Right atrium auricular region (tissue), 2 donors: ENCODE results near the gene KRTAP10-8. TPM values are rescaled to one million over a fixed set of nuclear protein-coding genes. Genes with fewer than 3 reads are reported as not detected.
"Not testable (repeated sequence)": the region's sequence is repeated elsewhere in the genome, so short reads cannot be mapped to it uniquely, and the experiment has no call there.

Source experiments
- DNase-seq: peaks from one replicate; pipeline ENCODE4 v3.0.0-alpha.2; 2019; ENCODE audit warnings: low spot score
- H3K27ac ChIP-seq, 2 donors: fragments of 200-600 bp; sonication (generic); 1 replicate in 1 of 2; 2 replicates in 1 of 2; pipeline ENCODE4 v1.5.1; 2016 to 2019
- H3K27me3 ChIP-seq, 2 donors: fragments of 200-600 bp; sonication (generic); one replicate each; pipeline versions ENCODE4 v1.5.1 to v1.6.0; 2017 to 2019
- H3K36me3 ChIP-seq: fragments of 200-600 bp; sonication (generic); one replicate; pipeline ENCODE4 v1.5.1; 2016
- H3K4me1 ChIP-seq, 2 donors: fragments of 200-600 bp; sonication (generic); one replicate each; pipeline versions ENCODE4 v1.5.1 to v1.6.0; 2017 to 2019
- H3K4me3 ChIP-seq, 2 donors: fragments of 200-600 bp; sonication (generic); 1 replicate in 1 of 2; 2 replicates in 1 of 2; pipeline ENCODE4 v1.5.1; 2017 to 2019; ENCODE audit warnings: mild to moderate bottlenecking in 1 of 2, moderate library complexity in 1 of 2
- H3K9me3 ChIP-seq, 2 donors: fragments of 200-600 bp; sonication (generic); one replicate each; pipeline ENCODE4 v1.5.1; 2019
- total RNA-seq, 2 donors: library from RNA; depleted of rRNA; stranded (reverse); fragments of >200 nt; gene quantifications; one replicate each; pipeline ENCODE4 v1.1.0, GENCODE V29; 2016
- TF ChIP-seq, protein P1 (sequence below), 2 donors: fragments of 200-600 bp; sonication (generic); IDR thresholded peaks; one replicate each; pipeline ENCODE4 v1.5.1; 2019; ENCODE audit warnings: antibody characterized with exemption in 2 of 2

The KRTAP10-8 gene
- total RNA-seq, 2 donors from 2014 or later, result not detected

DNA sequence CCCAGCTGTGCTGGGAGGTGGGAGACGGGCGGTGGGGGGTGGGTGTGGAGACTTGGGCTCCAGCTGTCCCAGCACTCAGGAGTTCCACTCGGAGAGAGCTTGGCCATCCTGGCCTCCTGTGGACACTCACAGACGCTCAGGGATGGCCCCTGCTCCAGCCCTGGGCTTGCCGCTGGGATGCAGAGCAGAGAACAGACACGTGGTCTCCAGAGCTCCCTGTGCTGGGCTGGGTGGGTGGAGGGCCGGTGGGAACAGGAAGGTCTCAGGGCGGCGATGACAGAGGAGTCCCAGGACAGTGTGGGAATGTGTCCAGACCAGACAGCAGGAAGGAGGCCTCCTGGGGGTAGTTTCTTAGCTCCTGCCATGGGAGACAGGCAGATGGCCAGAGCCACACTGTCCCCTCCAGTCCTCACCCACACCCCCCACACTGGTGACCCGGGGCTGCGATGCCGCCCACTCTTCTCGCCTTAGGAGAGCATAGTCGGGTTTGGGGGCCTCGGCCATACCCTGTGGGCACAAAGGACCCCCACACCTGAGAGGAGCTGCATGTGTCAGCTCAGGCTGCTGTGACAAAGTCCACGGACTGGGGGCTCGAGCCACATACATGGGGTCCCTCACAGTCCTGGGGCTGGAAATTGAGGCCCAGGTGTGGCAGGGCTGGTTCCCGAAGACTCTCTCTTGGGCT is 17.0 kb downstream of the KRTAP10-8 start:
- Histone ChIP-seq H3K27me3 (no peaks in the 10 kb centered on the region), H3K4me3 (no peak overlapping the region), H3K4me1 (no peaks in the 10 kb centered on the region), H3K36me3 (no peaks in the 10 kb centered on the region), H3K27ac (no peak overlapping the region), H3K9me3 (peaks cover 6 to 44% of the 10 kb centered on the region in 2 donors)
- DNase-seq, result peak; percentile 40
- TF ChIP-seq, protein P1, sequence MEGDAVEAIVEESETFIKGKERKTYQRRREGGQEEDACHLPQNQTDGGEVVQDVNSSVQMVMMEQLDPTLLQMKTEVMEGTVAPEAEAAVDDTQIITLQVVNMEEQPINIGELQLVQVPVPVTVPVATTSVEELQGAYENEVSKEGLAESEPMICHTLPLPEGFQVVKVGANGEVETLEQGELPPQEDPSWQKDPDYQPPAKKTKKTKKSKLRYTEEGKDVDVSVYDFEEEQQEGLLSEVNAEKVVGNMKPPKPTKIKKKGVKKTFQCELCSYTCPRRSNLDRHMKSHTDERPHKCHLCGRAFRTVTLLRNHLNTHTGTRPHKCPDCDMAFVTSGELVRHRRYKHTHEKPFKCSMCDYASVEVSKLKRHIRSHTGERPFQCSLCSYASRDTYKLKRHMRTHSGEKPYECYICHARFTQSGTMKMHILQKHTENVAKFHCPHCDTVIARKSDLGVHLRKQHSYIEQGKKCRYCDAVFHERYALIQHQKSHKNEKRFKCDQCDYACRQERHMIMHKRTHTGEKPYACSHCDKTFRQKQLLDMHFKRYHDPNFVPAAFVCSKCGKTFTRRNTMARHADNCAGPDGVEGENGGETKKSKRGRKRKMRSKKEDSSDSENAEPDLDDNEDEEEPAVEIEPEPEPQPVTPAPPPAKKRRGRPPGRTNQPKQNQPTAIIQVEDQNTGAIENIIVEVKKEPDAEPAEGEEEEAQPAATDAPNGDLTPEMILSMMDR (IDR thresholded peaks at IDR 0.05), result no peak

DNA sequence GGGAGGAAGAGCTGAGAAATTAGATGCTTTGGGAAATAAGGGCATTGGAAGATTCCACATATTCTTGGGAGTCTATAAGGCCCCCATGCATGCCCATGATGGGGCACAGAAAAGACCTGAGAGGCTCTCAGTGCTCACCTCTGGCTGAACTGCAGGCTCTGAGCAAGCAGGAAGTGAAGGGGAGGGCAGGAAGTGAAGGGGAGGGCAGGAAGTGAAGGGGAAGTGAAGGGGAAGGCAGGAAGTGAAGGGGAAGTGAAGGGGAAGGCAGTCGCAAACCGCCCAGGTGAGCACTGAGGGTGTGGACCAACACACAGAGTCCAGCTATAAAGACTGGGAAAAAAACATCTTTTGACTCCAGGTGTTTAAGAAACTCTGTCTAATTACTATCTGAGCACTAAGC is 18.6 kb downstream of the KRTAP10-8 start:
- no peak for DNase-seq
- Histone ChIP-seq H3K9me3 (peaks cover 6 to 33% of the 10 kb centered on the region in 2 donors), H3K27me3 (no peaks in the 10 kb centered on the region), H3K36me3 (no peaks in the 10 kb centered on the region), H3K4me1 (no peaks in the 10 kb centered on the region), H3K27ac (no peak overlapping the region), H3K4me3 (no peak overlapping the region)
- TF ChIP-seq, protein P1 (IDR thresholded peaks at IDR 0.05), result no peak

DNA sequence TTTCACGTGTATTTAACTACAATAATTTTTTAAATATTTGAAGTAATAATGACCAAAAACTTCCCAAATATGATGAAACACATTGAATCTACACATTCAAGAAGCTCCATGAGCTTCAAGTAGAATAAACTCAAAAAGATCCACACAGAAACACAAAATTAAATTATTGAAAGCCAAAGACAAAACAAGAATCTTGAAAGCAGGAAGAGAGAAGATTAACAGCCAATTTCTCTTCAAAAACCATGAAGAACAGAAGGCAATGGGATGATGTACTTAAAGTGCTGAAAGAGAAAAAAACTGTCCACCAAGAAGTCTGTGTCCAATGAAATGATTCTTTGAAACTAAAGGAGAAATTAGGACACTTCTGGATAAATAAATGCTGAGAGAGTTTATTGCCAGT is 20.2 kb downstream of the KRTAP10-8 start:
- H3K4me1 ChIP-seq, result no peaks in the 10 kb centered on the region
- no peak for DNase-seq
- peaks cover 6 to 33% of the 10 kb centered on the region in 2 donors for H3K9me3 ChIP-seq
- no peaks in the 10 kb centered on the region for H3K27me3 ChIP-seq
- H3K36me3 ChIP-seq, result no peaks in the 10 kb centered on the region
- no peak overlapping the region for H3K4me3 ChIP-seq
- TF ChIP-seq, protein P1 (IDR thresholded peaks at IDR 0.05), result no peak
- H3K27ac ChIP-seq, result no peak overlapping the region

DNA sequence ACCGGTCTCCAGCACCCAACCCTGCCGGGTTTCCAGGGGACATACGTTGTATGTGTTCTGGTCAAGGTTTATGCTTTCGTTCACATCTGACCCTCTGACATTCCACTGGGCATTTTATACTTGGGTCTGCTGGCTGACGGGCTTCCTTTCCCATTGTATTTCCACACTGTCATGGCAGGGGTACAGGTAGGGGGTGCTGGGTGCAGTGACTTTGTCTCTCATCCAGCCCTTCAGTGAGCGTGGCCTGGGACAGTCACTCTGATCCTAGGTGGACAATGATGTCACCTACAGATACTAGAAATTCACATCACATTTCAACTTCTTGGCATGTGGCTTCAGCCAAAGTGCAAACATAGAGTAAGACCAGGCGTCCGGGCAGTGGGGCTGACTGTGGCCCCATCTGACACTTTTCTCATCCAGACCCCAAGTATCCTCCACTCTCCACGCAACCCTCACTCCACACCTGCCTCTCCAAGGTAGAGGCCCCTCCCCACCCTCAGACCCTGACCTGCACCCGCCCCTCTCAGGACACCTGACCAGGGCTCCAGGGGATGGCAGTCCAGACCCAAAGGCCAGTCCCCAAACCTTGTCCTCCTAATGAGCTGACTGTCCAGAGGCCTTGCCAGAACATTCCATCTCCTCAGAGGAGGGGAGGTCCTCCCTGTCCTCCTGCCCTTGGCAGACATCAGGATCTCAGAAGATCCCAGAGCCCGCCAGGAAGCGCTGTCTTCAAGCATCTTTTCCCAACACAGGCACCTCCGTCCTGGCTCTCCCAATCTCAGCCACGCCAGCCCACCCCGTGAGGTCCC is 24.5 kb downstream of the KRTAP10-8 start:
- Histone ChIP-seq H3K27ac (no peak overlapping the region), H3K36me3 (no peaks in the 10 kb centered on the region), H3K4me1 (no peaks in the 10 kb centered on the region), H3K27me3 (no peaks in the 10 kb centered on the region), H3K4me3 (no peak overlapping the region), H3K9me3 (peaks cover 3 to 17% of the 10 kb centered on the region in 2 donors)
- TF ChIP-seq, protein P1 (IDR thresholded peaks at IDR 0.05), result no peak
- DNase-seq, result peak; percentile 52

DNA sequence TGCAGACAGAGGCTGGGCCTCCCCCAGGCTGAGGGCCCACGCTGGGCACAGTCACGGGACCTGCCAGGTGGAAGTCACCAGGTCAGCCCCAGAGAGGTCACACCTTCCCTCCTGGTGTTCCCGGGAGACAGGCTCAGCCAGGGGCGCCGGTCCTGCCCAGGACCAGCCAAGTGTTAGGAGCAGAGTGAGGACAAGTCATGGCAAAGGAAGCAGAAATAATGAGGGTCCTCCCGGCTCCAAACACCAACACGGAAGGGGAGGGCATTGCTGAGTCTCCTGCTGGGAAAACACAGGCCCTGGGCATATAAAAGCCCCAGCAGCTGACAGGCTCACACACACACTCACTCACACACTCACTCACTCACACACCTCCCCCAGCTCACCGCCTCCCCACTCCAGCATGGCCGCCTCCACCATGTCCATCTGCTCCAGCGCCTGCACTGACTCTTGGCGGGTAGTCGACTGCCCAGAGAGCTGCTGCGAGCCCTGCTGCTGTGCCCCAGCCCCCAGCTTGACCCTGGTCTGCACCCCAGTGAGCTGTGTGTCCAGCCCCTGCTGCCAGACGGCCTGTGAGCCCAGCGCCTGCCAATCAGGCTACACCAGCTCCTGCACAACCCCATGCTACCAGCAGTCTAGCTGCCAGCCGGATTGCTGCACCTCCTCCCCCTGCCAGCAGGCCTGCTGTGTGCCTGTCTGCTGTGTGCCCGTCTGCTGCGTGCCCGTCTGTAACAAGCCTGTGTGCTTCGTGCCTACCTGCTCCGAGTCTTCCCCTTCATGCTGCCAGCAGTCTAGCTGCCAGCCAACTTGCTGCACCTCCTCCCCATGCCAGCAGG is 25.4 kb downstream of the KRTAP10-8 start, which contains the start of gene KRTAP10-10:
KRTAP10-10 (plus strand) TSS at position 339 of the 833 bp plus-strand sequence; CDS start at position 401, 62 bp downstream.
- Histone ChIP-seq H3K27me3 (no peaks in the 10 kb centered on the region), H3K4me1 (no peaks in the 10 kb centered on the region)
- TF ChIP-seq, protein P1 (IDR thresholded peaks at IDR 0.05), result no peak

DNA sequence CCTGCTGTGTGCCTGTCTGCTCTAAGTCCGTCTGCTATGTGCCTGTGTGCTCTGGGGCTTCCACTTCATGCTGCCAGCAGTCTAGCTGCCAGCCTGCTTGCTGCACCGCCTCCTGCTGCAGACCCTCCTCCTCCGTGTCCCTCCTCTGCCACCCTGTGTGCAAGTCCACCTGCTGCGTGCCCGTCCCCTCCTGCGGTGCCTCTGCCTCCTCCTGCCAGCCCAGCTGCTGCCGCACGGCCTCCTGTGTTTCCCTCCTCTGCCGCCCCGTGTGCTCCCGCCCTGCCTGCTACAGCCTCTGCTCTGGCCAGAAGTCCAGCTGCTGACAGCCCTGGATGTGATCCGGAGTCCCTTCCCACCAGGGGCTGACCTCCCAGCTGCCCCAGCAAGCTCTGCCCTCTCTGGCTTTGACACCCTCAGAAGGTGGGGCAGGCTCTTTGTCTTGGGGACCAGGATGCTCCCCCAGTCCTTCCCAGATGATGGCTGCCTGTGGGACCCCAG is 26.0 kb downstream of the KRTAP10-8 start:
- H3K27ac ChIP-seq, H3K27me3 ChIP-seq, H3K4me1 ChIP-seq, H3K36me3 ChIP-seq, H3K9me3 ChIP-seq, H3K4me3 ChIP-seq, DNase-seq: not testable (repeated sequence)

More for the DNA sequence above, 25.4 kb downstream of the KRTAP10-8 start, which contains the start of gene KRTAP10-10:
- Histone ChIP-seq H3K27ac (no peak within 1 kb of the TSS), H3K4me3 (no peak within 1 kb of the TSS), H3K36me3 (no peaks in the 10 kb centered on the region), H3K9me3 (peaks cover 2 to 9% of the 10 kb centered on the region in 2 donors)
- no peak for DNase-seq

DNA sequence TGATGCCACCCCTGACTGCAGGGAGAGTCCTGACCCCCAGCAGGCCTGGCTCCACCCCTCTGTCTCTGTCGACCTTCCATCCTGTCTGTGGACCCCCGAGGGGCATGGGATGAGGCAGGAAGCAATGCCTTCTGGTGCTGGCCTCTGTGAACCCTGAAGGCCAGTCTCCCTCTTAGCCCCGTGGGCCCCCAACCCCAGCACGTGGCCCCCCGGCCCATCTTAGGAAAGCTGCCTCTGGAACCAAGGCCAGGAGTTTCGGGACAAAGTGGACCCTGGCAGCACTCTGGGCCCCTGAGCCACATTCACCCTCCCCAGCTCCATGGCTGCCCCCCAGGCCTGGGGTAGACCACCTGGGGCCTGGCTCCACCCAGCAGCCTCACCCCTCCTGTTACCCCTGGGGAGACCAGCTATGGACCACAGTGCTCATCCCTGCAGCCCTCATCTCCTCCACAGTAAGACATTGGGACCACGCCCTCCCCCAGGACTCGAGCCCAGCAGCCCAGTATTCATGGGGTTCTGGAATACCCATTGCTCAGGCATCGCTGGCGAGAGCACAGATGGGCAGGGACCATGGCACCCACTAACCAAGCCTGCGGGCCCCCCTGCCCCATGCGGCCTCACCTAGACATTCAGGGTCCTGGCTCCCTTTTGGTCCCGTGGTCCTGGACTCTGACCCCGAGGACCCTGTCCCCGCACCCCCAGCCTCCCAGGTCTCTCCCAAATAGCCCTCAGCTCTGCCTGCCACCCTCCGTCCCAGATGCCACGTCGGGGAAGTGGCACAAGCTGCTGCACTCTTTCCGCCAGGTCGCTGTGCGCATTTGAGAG is 26.8 kb downstream of the KRTAP10-8 start:
- H3K4me3 ChIP-seq, H3K9me3 ChIP-seq, H3K27me3 ChIP-seq, H3K4me1 ChIP-seq, H3K36me3 ChIP-seq, H3K27ac ChIP-seq: not testable (repeated sequence)
- peak; percentile 42 for DNase-seq
